HG03521 (cell line): ENCODE data around the gene EVI5.
"Not testable (repeated sequence)": the region's sequence is repeated elsewhere in the genome, so short reads cannot be mapped to it uniquely, and the experiment has no call there.

Experiments used
- ATAC-seq: cut with Tn5 transposase; IDR thresholded peaks from one replicate; pipeline ENCODE4 v1.9.1; 2021; ENCODE audit warnings: mild to moderate bottlenecking, moderate library complexity; ENCODE audit not compliant: unreplicated experiment

Gene EVI5

DNA sequence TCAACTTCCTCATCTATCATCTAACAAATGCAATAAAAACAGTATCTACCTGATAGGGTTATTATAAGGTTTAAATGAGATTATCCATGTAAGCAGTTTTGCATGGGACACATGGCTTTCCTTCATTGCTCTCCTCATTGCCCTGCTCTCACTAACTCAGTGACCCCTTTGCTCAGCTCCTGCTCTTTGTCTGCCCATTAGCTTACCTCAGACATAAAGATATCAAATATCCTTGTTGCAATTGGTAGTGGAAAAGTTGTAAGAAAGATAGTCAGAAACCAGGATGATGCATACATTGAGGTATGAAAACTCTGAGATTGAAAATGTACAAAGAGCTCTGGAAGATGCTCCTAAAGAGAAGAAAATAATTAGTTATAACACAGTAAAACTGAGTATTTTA, 89.8 kb downstream of the EVI5 start:
- no peak for ATAC-seq

DNA sequence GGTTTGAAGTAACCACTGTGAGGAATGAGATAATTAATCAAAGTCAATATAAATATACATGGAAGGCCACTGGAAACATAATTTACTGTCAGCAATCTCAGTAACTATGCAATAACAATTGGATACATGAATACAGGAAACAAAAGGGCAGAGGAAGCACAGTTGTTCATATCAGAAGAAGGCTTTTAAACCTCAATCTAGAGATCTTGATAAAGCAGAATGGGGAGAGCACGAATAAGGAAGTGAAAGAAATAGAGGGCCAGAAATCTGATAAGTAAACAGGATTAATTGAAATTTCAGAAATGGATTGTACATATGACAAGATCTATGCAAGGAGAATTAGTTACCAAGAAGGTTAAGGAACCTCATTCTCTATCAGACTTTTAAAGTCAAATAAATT, 93.0 kb downstream of the EVI5 start:
- ATAC-seq: no peak

DNA sequence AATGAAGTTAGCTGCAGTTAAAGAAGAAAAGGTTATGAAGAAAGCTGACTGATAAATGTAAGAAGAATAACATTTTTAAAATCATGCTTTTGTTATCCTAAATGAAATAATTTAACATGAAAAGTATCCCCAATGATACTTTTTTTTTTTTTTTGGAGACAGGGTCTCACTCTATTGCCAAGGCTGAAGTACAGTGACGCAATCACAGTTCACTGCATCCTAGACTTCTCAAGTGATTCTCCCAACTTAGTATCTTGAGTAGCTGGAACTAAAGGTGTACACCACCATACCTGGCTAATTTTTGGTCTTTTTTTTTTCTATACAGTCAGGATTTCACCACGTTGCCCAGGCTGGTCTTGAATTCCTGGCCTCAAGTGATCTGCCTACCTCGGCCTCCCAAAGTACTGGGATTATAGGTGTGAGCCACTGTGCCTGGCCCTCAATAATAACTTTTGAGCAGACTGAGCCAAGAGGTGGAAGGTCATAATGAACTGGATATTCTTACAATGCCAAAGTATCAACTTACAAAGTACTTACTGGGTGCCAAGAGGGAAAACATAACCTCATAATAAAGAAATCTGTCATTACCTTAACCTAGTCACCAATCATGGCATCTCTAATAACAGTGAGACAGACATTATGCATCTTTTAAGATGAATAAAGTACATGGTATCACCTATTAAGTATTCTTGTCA, 94.5 kb downstream of the EVI5 start:
- no peak for ATAC-seq

DNA sequence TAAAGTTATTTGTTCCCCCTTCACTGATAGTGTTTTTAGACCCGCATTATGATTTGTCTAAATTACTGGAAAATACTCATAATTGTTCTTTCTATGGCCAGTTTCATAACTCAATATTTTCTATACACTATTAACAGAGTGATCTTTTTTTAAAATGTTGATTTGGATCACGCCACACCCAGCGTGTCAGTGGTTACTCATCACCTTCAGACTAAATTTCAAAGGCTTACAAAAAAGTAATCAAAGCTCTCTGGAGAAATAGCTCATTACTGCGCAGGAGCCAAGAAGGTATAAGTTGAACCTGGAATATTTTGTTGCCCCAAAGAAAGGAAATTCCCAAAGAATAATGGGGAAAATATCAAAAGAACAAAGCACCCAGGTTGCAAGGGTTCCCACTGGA, 104.9 kb downstream of the EVI5 start:
- ATAC-seq: no peak

DNA sequence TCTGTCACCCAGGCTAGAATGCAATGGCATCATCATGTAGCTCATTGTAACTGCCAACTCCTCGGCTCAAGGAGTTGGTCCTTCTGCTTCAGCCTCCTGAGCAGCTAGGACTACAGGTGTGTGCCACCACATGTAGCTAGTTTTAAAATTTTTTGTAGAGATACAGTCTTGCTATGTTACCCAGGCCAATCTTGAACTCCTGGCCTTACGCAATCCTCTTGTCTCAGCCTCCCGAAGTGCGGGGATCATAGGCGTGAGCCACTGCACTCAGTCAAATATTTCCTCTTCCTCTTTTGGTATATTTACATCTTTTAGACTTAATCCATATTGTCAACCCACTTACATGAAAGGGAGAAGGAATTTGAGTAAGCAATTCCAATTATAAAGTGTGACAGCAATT, 121.1 kb downstream of the EVI5 start:
- no peak for ATAC-seq

DNA sequence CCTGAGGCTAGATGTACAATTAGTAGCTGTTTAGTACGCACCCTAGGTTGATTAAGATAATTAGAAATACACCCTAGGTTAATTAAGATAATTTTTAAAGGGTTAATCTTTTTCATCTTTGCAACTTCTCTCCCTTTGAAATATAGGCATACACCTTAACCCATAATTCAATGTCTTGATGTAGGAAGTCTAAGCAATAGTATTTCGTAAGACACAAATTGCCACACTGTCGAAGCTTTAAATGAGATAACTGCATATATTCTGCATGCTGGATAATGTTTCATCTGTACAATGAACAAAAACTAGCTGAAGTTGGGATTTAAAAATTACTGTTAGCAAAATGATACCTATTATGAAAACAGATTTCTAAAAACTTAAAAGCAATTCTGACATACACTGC, 122.9 kb downstream of the EVI5 start:
- no peak for ATAC-seq

DNA sequence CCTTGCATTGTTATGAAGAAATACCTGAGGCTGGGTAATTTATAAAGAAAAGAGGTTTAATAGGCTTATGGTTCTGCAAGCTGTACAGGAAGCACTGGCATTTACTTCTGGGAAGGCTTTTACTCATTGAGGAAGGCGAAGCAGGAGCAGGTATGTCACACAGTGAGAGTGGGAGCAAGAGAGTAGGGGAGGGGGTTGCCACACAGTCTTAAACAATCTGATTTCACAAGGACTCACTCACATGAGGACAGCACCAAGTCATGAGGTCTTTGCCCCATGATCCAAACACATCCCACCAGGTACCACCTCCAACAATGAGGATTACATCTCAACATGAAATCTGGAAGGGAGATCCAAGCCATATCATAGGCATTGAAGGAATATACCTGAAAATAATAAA, 127.2 kb downstream of the EVI5 start:
- ATAC-seq: no peak

DNA sequence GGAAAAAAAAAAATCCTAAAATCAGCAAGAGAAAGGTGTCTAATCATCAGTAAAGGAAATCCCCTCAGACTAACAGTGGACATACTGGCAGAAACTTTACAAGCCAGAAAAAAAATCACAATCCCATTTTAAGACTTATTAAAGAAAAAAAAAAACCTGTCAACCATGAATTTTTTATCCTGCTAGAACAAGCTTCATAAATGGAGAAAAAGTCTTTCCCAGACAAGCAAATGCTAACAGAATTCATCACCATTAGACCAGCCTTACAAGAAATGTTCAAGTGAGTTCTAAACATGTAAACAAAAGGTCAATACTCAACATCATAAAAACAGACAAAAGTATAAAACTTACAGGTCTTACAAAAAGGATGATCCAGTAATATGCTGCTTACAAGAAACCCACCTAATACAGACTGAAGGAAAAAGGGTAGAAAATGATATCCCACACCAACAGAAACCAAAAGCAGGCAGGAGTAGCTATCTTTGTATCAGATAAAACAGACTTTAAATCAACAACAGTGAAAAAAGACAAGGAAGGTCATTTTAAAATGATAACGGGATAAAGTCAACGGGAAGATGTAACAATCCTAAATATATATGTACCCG, 129.6 kb downstream of the EVI5 start:
- no peak for ATAC-seq

DNA sequence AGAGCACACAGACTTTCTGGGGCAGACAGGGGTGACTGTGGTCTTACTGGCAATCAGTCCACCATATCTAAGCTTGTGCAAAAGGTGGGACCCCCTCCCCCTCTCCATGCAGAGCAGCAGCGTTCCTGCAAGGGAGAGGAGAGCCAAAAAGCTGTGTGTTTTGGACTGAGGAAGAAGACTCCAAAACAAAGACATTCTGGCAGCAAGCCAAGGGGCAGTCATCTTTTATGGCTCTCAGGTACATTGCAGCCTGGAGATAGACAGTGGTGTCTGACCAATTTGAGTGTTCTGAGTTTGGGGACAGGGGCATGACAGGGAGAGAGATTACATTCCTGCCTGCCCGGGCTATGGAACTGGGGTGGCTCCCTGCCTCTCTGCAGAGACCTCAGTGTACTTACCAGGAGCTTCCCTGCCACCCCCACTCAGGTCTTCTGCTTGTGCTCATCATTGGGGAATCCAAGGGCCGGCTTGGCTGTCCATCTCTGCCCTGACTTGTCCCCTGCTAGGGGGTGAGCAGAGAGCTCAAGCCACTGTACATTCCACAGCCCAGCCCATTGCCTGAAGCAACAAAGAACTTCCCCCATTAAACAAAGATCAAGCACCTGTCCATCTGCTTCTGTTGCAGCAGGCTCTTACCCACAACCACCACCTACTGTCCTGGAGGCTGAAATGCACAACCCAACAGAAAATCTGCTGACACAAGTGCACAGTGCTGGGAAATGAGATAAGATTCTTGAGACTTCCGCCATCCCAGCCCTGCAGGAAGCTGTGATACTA, 131.1 kb downstream of the EVI5 start:
- ATAC-seq: no peak

DNA sequence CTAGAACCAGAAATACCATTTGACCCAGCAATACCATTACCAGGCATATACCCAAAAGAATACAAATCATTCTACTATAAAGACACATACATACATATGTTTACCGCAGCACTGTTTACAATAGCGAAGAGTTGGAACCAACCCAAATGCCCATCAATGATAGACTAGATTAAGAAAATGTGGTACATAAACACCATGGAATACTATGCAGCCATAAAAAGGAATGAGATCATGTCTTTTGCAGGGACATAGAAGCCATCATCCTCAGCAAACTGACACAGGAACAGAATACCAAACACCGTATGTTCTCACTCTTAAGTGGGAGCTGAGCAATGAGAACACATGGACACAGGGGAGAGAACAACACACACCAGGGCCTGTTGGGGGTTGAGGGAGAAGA, 144.2 kb downstream of the EVI5 start:
- ATAC-seq: not testable (repeated sequence)

DNA sequence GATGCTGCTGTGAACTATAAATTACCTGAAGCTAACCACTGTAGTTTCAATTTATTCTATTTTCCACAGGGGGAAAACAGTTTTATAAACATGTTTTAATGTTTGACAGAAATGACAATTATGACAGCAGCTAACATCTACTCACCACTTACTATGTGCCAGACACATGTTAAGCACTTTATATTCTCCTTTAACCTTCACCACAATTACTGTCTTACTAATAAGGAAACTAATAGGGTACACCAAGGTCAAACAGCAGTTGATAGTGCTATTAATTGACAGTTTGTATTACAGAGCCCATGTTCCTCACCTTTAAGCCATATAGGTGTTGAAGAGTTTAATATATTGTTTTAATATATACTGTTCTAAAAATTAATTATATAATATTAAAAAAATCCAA, 146.4 kb downstream of the EVI5 start:
- ATAC-seq: no peak

DNA sequence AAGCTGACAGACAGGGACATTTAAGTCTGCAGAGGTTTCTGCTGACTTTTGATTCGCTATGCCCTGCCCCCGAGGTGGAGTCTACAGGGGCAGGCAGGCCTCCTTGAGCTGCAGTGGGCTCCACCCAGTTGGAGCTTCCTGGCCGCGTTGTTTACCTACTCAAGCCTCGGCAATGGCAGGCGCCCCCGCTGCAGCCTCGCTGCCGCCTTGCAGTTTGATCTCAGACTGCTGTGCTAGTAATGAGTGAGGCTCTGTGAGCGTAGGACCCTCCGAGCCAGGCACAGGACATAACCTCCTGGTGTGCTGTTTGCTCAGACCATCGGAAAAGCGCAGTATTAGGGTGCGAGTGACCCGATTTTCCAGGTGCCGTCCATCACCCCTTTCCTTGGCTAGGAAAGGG, 149.7 kb downstream of the EVI5 start:
- not testable (repeated sequence) for ATAC-seq

DNA sequence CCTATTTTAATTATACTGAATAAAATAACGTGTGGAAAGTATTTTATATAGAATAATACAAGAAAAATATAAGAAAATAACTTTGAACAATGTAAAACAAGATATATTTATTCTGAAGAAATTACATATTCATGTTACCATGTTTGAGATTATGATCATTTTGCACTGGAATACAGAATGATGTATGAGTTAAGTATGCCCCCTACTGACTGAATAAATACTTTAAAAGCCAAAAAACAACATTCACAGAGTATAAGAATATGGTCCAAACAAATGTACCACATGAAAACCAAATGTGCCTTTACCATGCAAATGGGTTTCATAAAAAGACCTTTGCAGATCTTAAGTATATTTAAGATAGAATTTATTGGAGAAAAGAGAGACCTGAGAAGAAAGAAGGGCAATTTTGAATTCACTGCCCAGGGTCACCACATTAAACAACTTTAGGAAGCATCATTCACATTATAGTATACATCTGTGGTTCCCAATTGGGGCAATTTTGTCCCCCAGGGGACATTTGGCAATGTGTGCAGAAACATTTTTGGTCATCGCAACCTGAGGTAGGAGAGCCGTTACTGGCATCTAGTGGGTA, 161.6 kb downstream of the EVI5 start:
- no peak for ATAC-seq

DNA sequence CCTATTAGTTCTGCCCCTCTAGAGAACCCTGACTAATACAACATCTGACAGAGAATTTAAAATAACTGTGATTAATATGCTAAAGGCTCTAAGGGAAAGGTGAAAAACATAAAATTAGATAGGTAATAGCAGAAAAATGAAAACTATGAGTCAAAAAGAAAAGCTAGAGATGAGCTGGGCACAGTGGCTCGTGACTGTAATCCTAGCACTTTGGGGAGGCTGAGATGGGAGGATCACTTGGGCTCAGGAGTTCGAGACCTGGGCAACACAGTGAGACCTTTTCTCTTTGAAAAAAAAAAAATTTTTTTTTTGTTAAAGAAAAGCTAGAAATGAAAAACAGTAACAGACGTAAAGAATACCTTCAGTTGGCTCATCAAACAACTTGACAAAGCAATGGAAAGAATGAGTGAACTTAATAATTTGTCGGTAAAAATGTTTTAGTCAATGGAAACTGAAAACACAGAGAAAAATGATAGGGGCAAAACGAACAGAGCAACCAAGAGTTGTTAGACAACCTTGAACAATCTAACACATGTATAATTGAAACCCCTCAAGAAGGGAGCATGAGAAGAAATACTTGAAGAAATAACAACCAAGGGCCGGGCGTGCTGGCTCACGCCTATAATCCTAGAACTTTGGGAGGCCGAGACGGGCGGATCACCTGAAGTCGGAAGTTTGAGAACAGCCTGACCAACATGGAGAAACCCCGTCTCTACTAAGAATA, 165.3 kb downstream of the EVI5 start:
- ATAC-seq: no peak

DNA sequence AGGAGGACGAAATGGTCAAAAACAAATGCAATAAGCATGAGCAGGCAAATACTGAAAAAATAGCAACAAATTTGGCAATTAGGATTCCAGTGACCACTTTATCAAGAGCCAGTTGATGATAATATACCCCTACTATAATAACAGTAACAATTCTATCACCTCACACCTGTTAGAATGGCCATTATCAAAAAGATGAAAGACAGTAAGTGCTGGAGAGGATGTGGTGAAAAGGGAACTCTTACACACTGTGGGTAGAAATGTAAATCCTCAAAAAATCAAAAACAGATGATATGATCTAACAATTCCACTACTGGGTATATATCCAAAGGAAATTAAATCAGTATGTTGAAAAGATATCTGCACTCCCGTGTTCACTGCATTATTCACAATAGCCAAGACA, 183.9 kb downstream of the EVI5 start:
- ATAC-seq: no peak

DNA sequence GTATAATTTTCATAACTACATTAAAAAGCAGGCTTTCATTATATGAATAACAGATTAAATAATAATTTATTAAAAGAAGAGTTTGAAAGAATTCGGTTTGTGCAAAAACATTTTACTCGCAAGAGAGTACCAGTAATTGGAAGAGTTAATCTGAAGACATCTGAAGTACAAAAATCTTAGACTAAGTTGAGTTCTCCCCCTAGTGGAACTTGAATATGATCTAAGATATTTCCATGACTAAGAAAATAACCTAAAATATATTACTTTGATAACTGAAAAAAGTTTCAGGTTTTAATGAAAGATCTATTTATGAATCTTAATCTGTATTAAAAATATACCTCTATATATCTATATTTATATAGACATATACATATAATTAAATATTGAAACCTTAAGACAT, 185.7 kb downstream of the EVI5 start:
- no peak for ATAC-seq

DNA sequence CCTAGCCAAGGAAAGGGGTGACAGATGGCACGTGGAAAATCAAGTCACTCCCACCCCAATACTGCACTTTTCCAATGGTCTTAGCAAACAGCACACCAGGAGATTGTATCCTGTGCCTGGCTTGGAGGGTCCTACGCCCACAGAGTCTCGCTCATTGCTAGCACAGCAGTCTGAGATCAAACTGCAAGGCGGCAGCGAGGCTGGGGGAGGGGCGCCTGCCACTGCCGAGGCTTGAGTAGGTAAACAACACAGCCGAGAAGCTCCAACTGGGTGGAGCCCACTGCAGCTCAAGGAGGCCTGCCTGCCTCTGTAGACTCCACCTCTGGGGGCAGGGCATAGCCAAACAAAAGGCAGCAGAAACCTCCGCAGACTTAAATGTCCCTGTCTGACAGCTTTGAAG, 195.5 kb downstream of the EVI5 start:
- ATAC-seq: not testable (repeated sequence)

DNA sequence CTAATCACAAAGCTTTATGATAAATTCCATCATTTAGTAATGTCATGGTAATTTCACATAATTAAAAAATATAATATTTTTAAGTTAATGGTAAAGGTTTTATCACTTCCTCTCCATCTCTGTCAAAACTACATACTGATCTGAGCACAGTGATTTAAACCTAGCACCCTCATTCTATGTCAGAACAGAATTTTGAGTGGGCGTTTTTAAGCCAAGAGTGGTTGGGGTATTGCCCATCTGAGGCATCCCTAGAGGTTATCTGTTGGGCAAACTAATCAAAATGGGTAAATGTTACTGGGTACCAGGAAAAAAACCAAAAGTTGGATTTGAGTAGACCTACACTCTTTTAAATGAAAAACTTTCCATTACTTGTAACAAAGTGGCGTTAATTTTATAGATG, 197.5 kb downstream of the EVI5 start:
- no peak for ATAC-seq

DNA sequence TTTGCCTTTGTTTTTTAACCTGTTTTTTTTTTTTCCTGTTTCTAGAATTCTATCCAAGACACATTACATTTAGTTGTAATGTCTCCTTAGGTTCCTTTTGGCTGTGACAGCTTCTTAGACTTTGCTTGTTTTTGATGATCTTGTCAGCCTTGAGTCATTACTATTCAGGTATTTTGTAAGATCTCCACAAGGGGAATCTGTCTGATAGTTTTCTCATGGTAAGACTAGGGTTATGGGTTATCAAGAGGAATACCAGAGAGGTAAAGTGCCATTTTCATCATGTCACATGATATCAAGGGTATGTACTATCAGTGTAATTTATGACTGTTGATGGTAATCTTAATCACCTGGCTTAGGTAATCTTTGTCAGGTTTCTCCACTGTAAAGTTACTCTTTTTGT, 199.1 kb downstream of the EVI5 start:
- no peak for ATAC-seq

DNA sequence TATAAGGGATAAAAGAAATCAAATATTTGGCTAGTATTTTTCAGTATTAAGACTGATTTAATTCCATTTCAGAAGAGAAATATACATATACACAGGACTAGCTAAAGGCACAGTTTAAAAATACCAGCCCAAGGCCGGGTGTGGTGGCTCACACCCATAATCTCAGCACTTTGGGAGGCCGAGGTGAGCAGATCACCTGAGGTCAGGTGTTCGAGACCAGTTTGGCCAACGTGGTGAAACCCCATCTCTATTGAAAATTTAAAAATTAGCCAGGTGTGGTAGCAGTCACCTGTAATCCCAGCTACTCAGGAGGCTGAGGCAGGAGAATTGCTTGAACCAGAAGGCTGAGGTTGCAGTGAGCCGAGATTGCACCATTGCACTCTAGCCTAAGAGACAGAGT, 200.1 kb downstream of the EVI5 start:
- ATAC-seq: not testable (repeated sequence)
